Sigmoid colon (tissue), 4 donors: Measurements from ENCODE around the gene ATOX1.
A peak's percentile ranks its signal among the peaks of the same experiment; 100 is the strongest.

ENCODE experiments used
- EP300 ChIP-seq, 4 donors: sonication (generic); formaldehyde crosslinking; IDR thresholded peaks; one replicate each; pipeline ENCODE4 v1.6.1; 2017; ENCODE audit warnings: antibody characterized with exemption in 4 of 4
- POLR2A ChIP-seq, 2 donors: fragments of 450-650 bp; IDR thresholded peaks; one replicate each; pipeline ENCODE4 v1.6.1; 2016; ENCODE audit warnings: antibody characterized with exemption in 2 of 2, mild to moderate bottlenecking in 2 of 2, moderate library complexity in 2 of 2
- POLR2AphosphoS5 ChIP-seq, 4 donors: sonication (generic); formaldehyde crosslinking; IDR thresholded peaks; one replicate each; pipeline ENCODE4 v1.6.1; 2017; ENCODE audit warnings: antibody characterized with exemption in 4 of 4
- TF ChIP-seq, protein P1 (sequence below), 4 experiments: fragments of 450-650 bp in 3 of 4; fragments of 200-600 bp in 1 of 4; IDR thresholded peaks; one replicate each; pipeline ENCODE4 v1.5.1; 2016 to 2019; ENCODE audit warnings: antibody characterized with exemption in 4 of 4, mild to moderate bottlenecking in 3 of 4, moderate library complexity in 2 of 4

DNA sequence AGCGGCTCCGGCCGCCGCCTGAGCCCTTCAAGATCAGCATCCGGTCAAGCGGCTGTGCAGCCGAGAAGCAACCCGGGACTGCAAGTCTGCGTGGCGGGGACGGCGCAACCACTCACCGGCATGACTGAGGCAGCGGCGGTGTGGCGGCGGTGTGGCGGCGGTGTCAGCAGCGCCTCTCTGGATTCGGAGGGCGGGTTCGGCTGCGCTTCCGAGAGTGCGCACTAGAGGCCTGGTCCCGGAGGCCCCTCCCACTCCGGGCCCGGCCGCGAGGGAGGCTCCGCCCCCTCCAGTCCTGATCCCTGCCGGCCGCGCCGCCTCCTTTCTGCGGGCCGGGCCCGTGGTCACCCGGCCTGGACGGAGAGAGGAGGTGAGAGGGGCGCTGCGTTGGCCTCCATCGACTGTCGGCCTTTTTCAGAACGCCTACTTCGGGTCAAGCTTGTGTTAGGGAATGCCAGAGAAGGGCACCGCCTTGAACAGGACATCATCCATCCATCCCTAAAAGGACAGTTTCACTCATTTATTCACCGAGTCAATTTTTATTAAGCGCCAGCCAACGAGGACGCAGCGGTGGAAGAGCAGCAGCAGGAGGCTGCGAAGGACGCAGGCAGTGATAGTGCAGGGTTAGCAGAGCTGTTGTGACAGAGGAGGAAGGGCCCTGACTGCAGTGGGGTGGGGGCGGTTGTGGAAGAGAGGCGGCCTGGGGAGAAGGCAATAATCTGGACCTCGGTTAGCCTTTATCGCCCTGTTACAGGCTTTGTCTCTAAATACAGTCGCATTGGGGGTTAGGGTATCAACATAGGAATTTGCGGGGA, at the start of gene ATOX1:
- TF ChIP-seq, protein P1, sequence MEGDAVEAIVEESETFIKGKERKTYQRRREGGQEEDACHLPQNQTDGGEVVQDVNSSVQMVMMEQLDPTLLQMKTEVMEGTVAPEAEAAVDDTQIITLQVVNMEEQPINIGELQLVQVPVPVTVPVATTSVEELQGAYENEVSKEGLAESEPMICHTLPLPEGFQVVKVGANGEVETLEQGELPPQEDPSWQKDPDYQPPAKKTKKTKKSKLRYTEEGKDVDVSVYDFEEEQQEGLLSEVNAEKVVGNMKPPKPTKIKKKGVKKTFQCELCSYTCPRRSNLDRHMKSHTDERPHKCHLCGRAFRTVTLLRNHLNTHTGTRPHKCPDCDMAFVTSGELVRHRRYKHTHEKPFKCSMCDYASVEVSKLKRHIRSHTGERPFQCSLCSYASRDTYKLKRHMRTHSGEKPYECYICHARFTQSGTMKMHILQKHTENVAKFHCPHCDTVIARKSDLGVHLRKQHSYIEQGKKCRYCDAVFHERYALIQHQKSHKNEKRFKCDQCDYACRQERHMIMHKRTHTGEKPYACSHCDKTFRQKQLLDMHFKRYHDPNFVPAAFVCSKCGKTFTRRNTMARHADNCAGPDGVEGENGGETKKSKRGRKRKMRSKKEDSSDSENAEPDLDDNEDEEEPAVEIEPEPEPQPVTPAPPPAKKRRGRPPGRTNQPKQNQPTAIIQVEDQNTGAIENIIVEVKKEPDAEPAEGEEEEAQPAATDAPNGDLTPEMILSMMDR (IDR thresholded peaks at IDR 0.05): peak; percentile 19 to 38 (median 30)
- TF ChIP-seq POLR2AphosphoS5 (IDR thresholded peaks at IDR 0.05) (peak; percentile 87 to 96 (median 95)), EP300 (IDR thresholded peaks at IDR 0.05) (no peak), POLR2A (IDR thresholded peaks at IDR 0.05) (peak; percentile 87 to 89)
